T-helper 2 cell treated with Interferon-gamma antibody and Interleukin-4, amounts not matched to agents 5 μg/mL and 100 μg/mL, for 36 hours (primary cell): Measurements from ENCODE around the gene AGAP5.
A peak's percentile ranks its signal among the peaks of the same experiment; 100 is the strongest.
"Not testable (repeated sequence)": the region's sequence is repeated elsewhere in the genome, so short reads cannot be mapped to it uniquely, and the experiment has no call there.

Experiments
- DNase-seq: peaks from one replicate; pipeline ENCODE4 v3.0.0; 2021; ENCODE audit warnings: low spot score
- H3K27ac Mint-ChIP-seq: one replicate; pipeline ENCODE4 v1.8.0; 2021; ENCODE audit warnings: mild to moderate bottlenecking, mixed read lengths
- H3K27me3 Mint-ChIP-seq: one replicate; pipeline ENCODE4 v1.8.0; 2021; ENCODE audit warnings: low read depth, mixed read lengths
- H3K36me3 Mint-ChIP-seq: one replicate; pipeline ENCODE4 v1.8.0; 2021; ENCODE audit warnings: low read depth, mixed read lengths
- H3K4me1 Mint-ChIP-seq: one replicate; pipeline ENCODE4 v1.8.0; 2021; ENCODE audit warnings: low read depth, mixed read lengths
- H3K4me3 Mint-ChIP-seq: one replicate; pipeline ENCODE4 v1.8.0; 2022; ENCODE audit warnings: mild to moderate bottlenecking, moderate library complexity, mixed read lengths
- H3K9me3 Mint-ChIP-seq: one replicate; pipeline ENCODE4 v1.8.0; 2021; ENCODE audit warnings: mixed read lengths

Gene AGAP5

GRCh38 chr10:73730153-73730906 is 32.4 kb upstream of the AGAP5 start:
- H3K4me3 Mint-ChIP-seq = peak overlapping the region; percentile 94
- H3K27ac Mint-ChIP-seq = peak overlapping the region; percentile 96
- H3K36me3 Mint-ChIP-seq = peaks cover 20% of the 10 kb centered on the region
- peak; percentile 93 for DNase-seq
- no peaks in the 10 kb centered on the region for H3K9me3 Mint-ChIP-seq
- no peaks in the 10 kb centered on the region for H3K27me3 Mint-ChIP-seq
- peaks cover 6% of the 10 kb centered on the region for H3K4me1 Mint-ChIP-seq

- not testable (repeated sequence) for H3K4me1 Mint-ChIP-seq, H3K9me3 Mint-ChIP-seq, H3K27me3 Mint-ChIP-seq
- Mint-ChIP-seq H3K27ac (peak overlapping the region; percentile 96), H3K4me3 (peak overlapping the region; percentile 94), H3K36me3 (peaks cover 18% of the 10 kb centered on the region)
- DNase-seq = peak; percentile 54
These were observed 31.9 kb upstream of the AGAP5 start for GRCh38 chr10:73729781-73730152.

DNA sequence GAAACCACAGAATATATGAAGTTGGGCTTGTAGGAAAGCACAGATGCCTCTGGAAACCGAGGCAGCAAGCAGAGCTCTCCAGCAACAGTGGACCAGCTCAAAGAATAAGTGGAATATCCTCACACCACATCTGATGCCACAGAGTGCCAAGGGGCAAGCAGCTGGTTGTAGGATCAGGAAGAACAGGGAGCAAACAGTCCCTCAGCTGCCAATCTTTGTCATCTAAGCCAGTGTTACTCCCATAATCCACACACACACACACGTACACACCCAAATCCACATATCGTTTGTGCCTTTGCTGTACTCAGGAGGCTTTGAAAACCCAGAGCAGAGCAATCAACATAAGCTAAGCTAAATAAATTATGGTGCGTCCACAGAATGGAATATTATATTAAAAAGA is 25.6 kb upstream of the AGAP5 start:
- no peak for DNase-seq
- H3K4me1 Mint-ChIP-seq = peaks cover 3% of the 10 kb centered on the region
- H3K9me3 Mint-ChIP-seq = no peaks in the 10 kb centered on the region
- no peak overlapping the region for H3K4me3 Mint-ChIP-seq
- H3K36me3 Mint-ChIP-seq = peaks cover 51% of the 10 kb centered on the region
- H3K27ac Mint-ChIP-seq = no peak overlapping the region
- H3K27me3 Mint-ChIP-seq = no peaks in the 10 kb centered on the region

DNA sequence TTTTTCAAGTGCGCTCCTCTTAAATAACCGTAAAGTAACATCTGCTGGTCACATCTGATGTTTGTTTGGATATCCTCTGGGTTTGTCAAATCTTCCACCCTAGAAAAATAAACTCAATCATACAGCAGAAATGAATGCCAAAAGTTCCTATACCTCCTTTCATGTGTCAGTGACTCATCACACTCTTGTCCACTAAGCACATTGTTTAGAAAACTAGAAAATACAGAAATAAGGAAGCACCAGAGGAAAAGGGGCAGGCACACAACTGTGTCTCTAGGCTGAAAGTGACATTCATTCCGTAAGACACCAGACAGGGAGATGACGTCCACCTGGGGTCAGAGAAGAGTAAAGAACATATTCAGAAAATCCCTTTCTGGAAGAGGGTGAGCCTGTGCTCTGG is 22.7 kb upstream of the AGAP5 start:
- H3K4me3 Mint-ChIP-seq, H3K9me3 Mint-ChIP-seq, H3K27me3 Mint-ChIP-seq, DNase-seq, H3K4me1 Mint-ChIP-seq, H3K27ac Mint-ChIP-seq: not testable (repeated sequence)
- H3K36me3 Mint-ChIP-seq = peaks cover 60% of the 10 kb centered on the region

- H3K4me3 Mint-ChIP-seq = no peak overlapping the region
- H3K27me3 Mint-ChIP-seq = no peaks in the 10 kb centered on the region
These were observed 19.6 kb upstream of the AGAP5 start for GRCh38 chr10:73717556-73717955.

GRCh38 chr10:73716251-73716650 is 18.3 kb upstream of the AGAP5 start:
- no peaks in the 10 kb centered on the region for H3K27me3 Mint-ChIP-seq
- H3K27ac Mint-ChIP-seq = no peak overlapping the region
- H3K4me3 Mint-ChIP-seq = no peak overlapping the region
- peaks cover 52% of the 10 kb centered on the region for H3K36me3 Mint-ChIP-seq
- no peak for DNase-seq
- no peaks in the 10 kb centered on the region for H3K9me3 Mint-ChIP-seq
- peaks cover 5% of the 10 kb centered on the region for H3K4me1 Mint-ChIP-seq

More at GRCh38 chr10:73717556-73717955, 19.6 kb upstream of the AGAP5 start:
- H3K36me3 Mint-ChIP-seq = peaks cover 60% of the 10 kb centered on the region
- DNase-seq = no peak
- H3K27ac Mint-ChIP-seq = no peak overlapping the region
- peaks cover 5% of the 10 kb centered on the region for H3K4me1 Mint-ChIP-seq
- H3K9me3 Mint-ChIP-seq = no peaks in the 10 kb centered on the region

DNA sequence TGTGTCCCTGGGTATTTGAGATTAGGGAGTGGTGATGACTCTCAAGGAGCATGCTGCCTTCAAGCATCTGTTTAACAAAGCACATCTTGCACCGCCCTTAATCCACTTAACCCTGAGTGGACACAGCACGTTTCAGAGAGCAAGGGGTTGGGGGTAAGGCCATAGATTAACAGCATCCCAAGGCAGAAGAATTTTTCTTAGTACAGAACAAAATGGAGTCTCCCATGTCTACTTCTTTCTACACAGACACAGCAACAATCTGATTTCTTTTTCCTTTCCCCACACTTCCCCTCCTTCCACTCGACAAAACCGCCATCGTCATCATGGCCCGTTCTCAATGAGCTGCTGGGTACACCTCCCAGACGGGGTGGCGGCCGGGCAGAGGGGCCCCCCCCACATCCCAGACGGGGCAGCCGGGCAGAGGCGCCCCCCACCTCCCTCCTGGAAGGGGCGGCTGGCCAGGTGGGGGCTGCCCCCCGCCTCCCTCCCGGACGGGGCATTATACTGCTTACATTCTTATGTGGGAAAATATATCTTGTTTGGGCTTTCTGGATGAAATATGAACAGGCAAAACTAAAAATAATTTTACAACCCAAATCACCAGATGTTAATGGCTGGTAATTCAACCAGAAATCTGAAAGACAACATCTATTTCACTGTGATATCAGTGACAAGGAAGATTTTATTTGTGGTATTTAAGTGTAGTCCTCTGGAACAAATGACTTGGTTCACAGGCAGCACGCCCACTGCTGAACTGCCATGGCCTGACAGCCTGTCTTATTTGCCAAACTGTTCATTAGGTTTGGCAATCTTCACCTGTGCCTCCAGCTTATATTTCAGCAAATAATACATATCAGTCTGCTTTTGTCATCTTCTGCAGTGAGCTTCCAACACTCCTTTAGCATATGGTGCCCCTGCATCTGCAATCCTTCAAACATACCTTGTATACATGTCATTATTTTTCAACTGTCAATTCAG is 17.6 kb upstream of the AGAP5 start:
- not testable (repeated sequence) for H3K9me3 Mint-ChIP-seq, H3K4me3 Mint-ChIP-seq, H3K27me3 Mint-ChIP-seq, H3K4me1 Mint-ChIP-seq, DNase-seq, H3K27ac Mint-ChIP-seq
- H3K36me3 Mint-ChIP-seq = peaks cover 46% of the 10 kb centered on the region

- peaks cover 44% of the 10 kb centered on the region for H3K36me3 Mint-ChIP-seq
- not testable (repeated sequence) for H3K27me3 Mint-ChIP-seq, H3K4me1 Mint-ChIP-seq, H3K4me3 Mint-ChIP-seq, H3K9me3 Mint-ChIP-seq, DNase-seq, H3K27ac Mint-ChIP-seq
These were observed 16.6 kb upstream of the AGAP5 start for GRCh38 chr10:73714483-73714882.

DNA sequence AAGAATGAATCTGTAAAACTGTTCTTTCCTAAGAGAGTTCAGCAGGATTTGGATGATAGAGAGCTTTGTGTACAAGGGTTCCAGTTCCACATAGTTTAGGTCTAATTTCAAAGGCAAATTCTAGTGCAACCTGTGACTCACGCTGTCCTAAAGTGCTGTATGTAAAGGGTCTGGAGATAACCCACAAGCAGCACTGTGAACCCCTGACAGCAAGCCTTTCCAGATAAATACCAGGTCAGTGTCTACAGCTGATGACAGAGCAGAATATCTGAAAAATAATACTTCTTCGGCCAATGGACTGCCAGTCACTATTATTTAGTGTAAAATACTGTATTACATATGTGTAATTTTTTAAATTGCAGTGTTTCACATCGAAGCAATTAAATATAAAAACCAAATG is 16.0 kb upstream of the AGAP5 start:
- H3K27me3 Mint-ChIP-seq, H3K9me3 Mint-ChIP-seq, H3K27ac Mint-ChIP-seq, H3K4me3 Mint-ChIP-seq, H3K4me1 Mint-ChIP-seq, DNase-seq: not testable (repeated sequence)
- H3K36me3 Mint-ChIP-seq = peaks cover 40% of the 10 kb centered on the region

DNA sequence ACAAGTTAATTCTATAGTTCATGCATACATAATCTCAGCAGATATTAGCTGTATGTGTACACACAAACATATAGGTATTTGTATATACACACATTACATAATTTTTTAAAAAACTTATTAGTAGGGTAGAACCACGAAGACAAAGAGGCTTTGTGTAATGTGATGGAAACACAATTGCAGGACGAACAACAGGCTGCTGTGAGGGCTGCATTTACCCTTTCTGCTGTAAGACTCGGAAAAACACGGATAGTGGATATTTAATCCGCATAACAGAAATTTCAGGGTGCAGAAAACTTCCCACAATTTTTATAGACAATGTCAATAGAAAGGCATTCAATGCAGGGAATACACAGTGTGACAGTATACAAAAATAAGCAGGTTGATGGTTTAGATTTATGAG is 13.8 kb upstream of the AGAP5 start:
- not testable (repeated sequence) for DNase-seq, H3K27me3 Mint-ChIP-seq, H3K27ac Mint-ChIP-seq, H3K4me3 Mint-ChIP-seq, H3K9me3 Mint-ChIP-seq, H3K4me1 Mint-ChIP-seq
- peaks cover 21% of the 10 kb centered on the region for H3K36me3 Mint-ChIP-seq

- H3K9me3 Mint-ChIP-seq, H3K4me1 Mint-ChIP-seq, H3K27ac Mint-ChIP-seq, DNase-seq, H3K4me3 Mint-ChIP-seq, H3K27me3 Mint-ChIP-seq: not testable (repeated sequence)
- peaks cover 19% of the 10 kb centered on the region for H3K36me3 Mint-ChIP-seq
These were observed 10.2 kb upstream of the AGAP5 start for GRCh38 chr10:73708122-73708521.

DNA sequence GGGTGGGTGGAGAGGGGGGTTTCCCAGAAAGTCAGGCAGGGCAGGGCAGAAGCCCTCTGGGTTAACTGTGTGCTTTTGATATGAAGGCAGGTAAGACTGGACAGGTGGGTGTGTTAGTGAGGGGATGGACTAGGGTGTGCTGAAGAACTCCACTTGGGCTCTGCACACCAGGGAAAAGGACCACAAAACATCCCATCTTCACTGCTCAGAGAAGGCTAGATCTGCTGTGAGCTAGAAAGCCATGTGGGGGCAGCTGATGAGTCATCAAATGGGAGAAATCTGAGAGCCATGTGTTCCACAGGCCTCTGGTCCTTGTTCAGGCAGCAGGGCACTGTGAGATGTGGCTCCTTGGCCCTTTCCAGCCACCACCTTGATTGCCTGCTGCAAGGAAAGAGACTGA is 9.7 kb upstream of the AGAP5 start:
- not testable (repeated sequence) for DNase-seq, H3K27ac Mint-ChIP-seq, H3K4me1 Mint-ChIP-seq, H3K27me3 Mint-ChIP-seq, H3K4me3 Mint-ChIP-seq, H3K9me3 Mint-ChIP-seq
- H3K36me3 Mint-ChIP-seq = peaks cover 18% of the 10 kb centered on the region

GRCh38 chr10:73706488-73706887 is 8.6 kb upstream of the AGAP5 start:
- H3K4me3 Mint-ChIP-seq, H3K9me3 Mint-ChIP-seq, DNase-seq, H3K27ac Mint-ChIP-seq, H3K27me3 Mint-ChIP-seq, H3K4me1 Mint-ChIP-seq: not testable (repeated sequence)
- peaks cover 21% of the 10 kb centered on the region for H3K36me3 Mint-ChIP-seq

- H3K4me1 Mint-ChIP-seq, H3K9me3 Mint-ChIP-seq, H3K27me3 Mint-ChIP-seq, DNase-seq, H3K27ac Mint-ChIP-seq, H3K4me3 Mint-ChIP-seq: not testable (repeated sequence)
- H3K36me3 Mint-ChIP-seq = peaks cover 22% of the 10 kb centered on the region
These were observed 7.7 kb upstream of the AGAP5 start for GRCh38 chr10:73705506-73706072.
